Measurements from ENCODE around the gene EIF3L.
A peak's percentile ranks its signal among the peaks of the same experiment; 100 is the strongest.

GRCh38 chr22:37849089-37849751 is at the start of gene EIF3L:
- TF ChIP-seq CTCF (IDR thresholded peaks at IDR 0.05) (peak in 1 of 3 experiments; percentile 8), POLR2A (IDR thresholded peaks at IDR 0.05) (peak; percentile 40)
